HepG2 (cell line): Measurements from ENCODE around the gene ADGRE2. TPM values are rescaled to one million over a fixed set of nuclear protein-coding genes. Genes with fewer than 3 reads are reported as not detected.

Source experiments
- ATAC-seq: fragments of 200-7000 bp; cut with Tn5 transposase; 3 replicates; pipeline ENCODE4 v1.9.1; 2020; ENCODE audit warnings: mild to moderate bottlenecking, moderate library complexity
- BruUV-seq: library from RNA; stranded (reverse); fragments of 400-500 nt; replicated peaks from 2 replicates; lab custom pipeline; 2021; lab: Mats Ljungman, UMichigan
- CTCF ChIA-PET: fragments of 300-600 bp; formaldehyde crosslinking; extraction: SDS; loops from one replicate; lab custom pipeline; 2021; ENCODE audit warnings: low total read pairs, inconsistent platforms, low intra/inter-chr PET ratio; lab: Yijun Ruan, JAX
- POLR2A ChIA-PET: fragments of 350-600 bp; sonication (Branson Sonifier 250); formaldehyde crosslinking; loops from one replicate; lab custom pipeline; 2020; ENCODE audit warnings: antibody characterized with exemption, inconsistent platforms; lab: Yijun Ruan, JAX
- DNase-seq: peaks from one replicate; pipeline ENCODE4 v3.0.0-alpha.2; 2015; ENCODE audit warnings: low spot score
- FAIRE-seq: peaks from 3 replicates; lab custom pipeline; 2011; peaks lifted over from hg19 to GRCh38; lab: Jason Lieb, UNC
- H2AFZ ChIP-seq: one replicate; pipeline ENCODE4 v1.6.1; 2011; ENCODE audit warnings: low read length, inconsistent platforms
- H3K27ac ChIP-seq: fragments of 300-600 bp; 3 replicates; pipeline ENCODE4 v1.8.0; 2011; ENCODE audit warnings: mixed run types, mild to moderate bottlenecking, mixed read lengths, low read length, inconsistent platforms; ENCODE audit not compliant: insufficient read depth; ENCODE audit errors: extremely low read length
- H3K27me3 ChIP-seq, 2 experiments: fragments of 200-600 bp in 1 of 2; 2 replicates in 1 of 2; 3 replicates in 1 of 2; pipeline versions ENCODE4 v1.6.0 to v1.8.0; 2011; ENCODE audit warnings: low read length in 2 of 2, mild to moderate bottlenecking in 2 of 2, moderate library complexity in 2 of 2, inconsistent platforms in 1 of 2; ENCODE audit not compliant: insufficient read depth in 2 of 2, control insufficient read depth in 1 of 2
- H3K36me3 ChIP-seq, 2 experiments: fragments of 200-600 bp in 1 of 2; replicated peaks in 1 of 2; 2 replicates in 1 of 2; 3 replicates in 1 of 2; pipeline versions ENCODE4 v1.5.1 to v1.8.0; 2011; ENCODE audit warnings: low read length in 2 of 2, inconsistent platforms in 1 of 2; ENCODE audit not compliant: insufficient read depth in 2 of 2, control insufficient read depth in 1 of 2
- H3K4me1 ChIP-seq: 2 replicates; pipeline ENCODE4 v1.5.1; 2012; ENCODE audit warnings: low read length, inconsistent platforms; ENCODE audit not compliant: insufficient read depth
- H3K4me2 ChIP-seq: 2 replicates; pipeline ENCODE4 v1.6.0; 2011; ENCODE audit warnings: low read depth, low read length, inconsistent platforms
- H3K4me3 ChIP-seq, 3 experiments: fragments of 200-600 bp in 1 of 3; sonication (generic), shearing (Covaris generic) in 1 of 3; replicated peaks in 1 of 3; 2 replicates each; pipeline ENCODE4 v1.5.1; 2011 to 2016; ENCODE audit warnings: low read length in 3 of 3, inconsistent platforms in 2 of 3, low read depth in 2 of 3, mild to moderate bottlenecking in 2 of 3, control low read depth in 1 of 3, mixed read lengths in 1 of 3; ENCODE audit not compliant: insufficient read depth in 1 of 3
- H3K79me2 ChIP-seq: one replicate; pipeline ENCODE4 v1.6.1; 2011; ENCODE audit warnings: low read length, inconsistent platforms; ENCODE audit not compliant: insufficient read depth
- H3K9ac ChIP-seq: 2 replicates; pipeline ENCODE4 v1.6.0; 2011; ENCODE audit warnings: mild to moderate bottlenecking, low read depth, low read length, inconsistent platforms; ENCODE audit not compliant: insufficient read depth
- H3K9me3 ChIP-seq: 2 replicates; pipeline ENCODE4 v1.5.1; 2012; ENCODE audit warnings: mild to moderate bottlenecking, low read length
- H4K20me1 ChIP-seq: 2 replicates; pipeline ENCODE4 v1.6.0; 2011; ENCODE audit warnings: inconsistent platforms, mild to moderate bottlenecking, low read length, moderate library complexity; ENCODE audit not compliant: insufficient read depth
- ARID4A ChIP-seq: sonication (generic); formaldehyde crosslinking; IDR thresholded peaks from 2 replicates; pipeline ENCODE4 v1.5.0; 2020; ENCODE audit warnings: mild to moderate bottlenecking, missing genetic modification reagents, borderline replicate concordance
- CBFB ChIP-seq: sonication (generic); formaldehyde crosslinking; IDR thresholded peaks from 2 replicates; pipeline ENCODE4 v1.4.0; 2020; ENCODE audit warnings: missing genetic modification reagents
- CENPBD1 ChIP-seq: sonication (generic); formaldehyde crosslinking; IDR thresholded peaks from 2 replicates; pipeline ENCODE4 v1.8.0; 2022; ENCODE audit warnings: missing genetic modification reagents, low read depth, mild to moderate bottlenecking, borderline replicate concordance
- DNMT1 ChIP-seq: sonication (generic); formaldehyde crosslinking; IDR thresholded peaks from 2 replicates; pipeline ENCODE4 v1.5.1; 2020; ENCODE audit warnings: mild to moderate bottlenecking, missing genetic modification reagents
- ERF ChIP-seq: IDR thresholded peaks from 2 replicates; pipeline ENCODE4 v1.6.1; 2018; ENCODE audit warnings: missing biosample characterization, missing genetic modification reagents
- HINFP ChIP-seq: sonication (generic); formaldehyde crosslinking; IDR thresholded peaks from 2 replicates; pipeline ENCODE4 v1.4.0; 2020; ENCODE audit warnings: low read depth, mild to moderate bottlenecking, missing genetic modification reagents
- JARID2 ChIP-seq: sonication (generic); formaldehyde crosslinking; IDR thresholded peaks from 2 replicates; pipeline ENCODE4 v1.8.1; 2023; ENCODE audit warnings: missing genetic modification reagents, inconsistent platforms; ENCODE audit not compliant: insufficient replicate concordance
- NFE2L1 ChIP-seq: sonication (generic); formaldehyde crosslinking; IDR thresholded peaks from 2 replicates; pipeline ENCODE4 v1.4.0; 2020; ENCODE audit warnings: missing genetic modification reagents, mild to moderate bottlenecking, borderline replicate concordance
- SYNCRIP ChIP-seq: fragments of 200-400 bp; formaldehyde crosslinking; IDR thresholded peaks from 2 replicates; pipeline ENCODE4 v1.6.1; 2018; ENCODE audit warnings: mild to moderate bottlenecking, low read depth, low read length; ENCODE audit not compliant: insufficient read depth
- ZNF335 ChIP-seq: sonication (generic); formaldehyde crosslinking; IDR thresholded peaks from 2 replicates; pipeline ENCODE4 v1.4.0; 2020; ENCODE audit warnings: missing genetic modification reagents
- ZNF574 ChIP-seq: sonication (generic); formaldehyde crosslinking; IDR thresholded peaks from 2 replicates; pipeline ENCODE4 v1.4.0; 2020; ENCODE audit warnings: missing genetic modification reagents
- ZNF629 ChIP-seq: sonication (generic); formaldehyde crosslinking; conservative IDR thresholded peaks from 2 replicates; pipeline ENCODE4 v1.5.0; 2020; ENCODE audit warnings: missing genetic modification reagents
- WGBS: methylation state at CpG from one replicate; pipeline ENCODE4 v1.1.6; 2017; ENCODE audit warnings: low lambda C conversion rate; 5-methylcytosine and 5-hydroxymethylcytosine counted together
- in situ Hi-C: cut with HindIII; loops from 2 replicates; pipeline ENCODE4 v1.10.0; 2017; ENCODE audit warnings: low pct_unique_long_range_greater_than_20kb; ENCODE audit not compliant: extremely low pct_ligation_motif_present
- intact Hi-C: fragments of 100-400 bp; cut with micrococcal nuclease; formaldehyde crosslinking; loops from one replicate; pipeline ENCODE4 v1.10.0; 2022; ENCODE audit not compliant: unreplicated experiment
- polyA plus RNA-seq, 8 experiments: library from polyadenylated mRNA; depleted of rRNA in 3 of 8; stranded (reverse) in 7 of 8; unstranded in 1 of 8; fragments of >200 nt; fragmentation: Illumina TruSeq in 4 of 8; extraction: Trizol in 4 of 8; gene quantifications; 2 replicates each; pipeline versions ENCODE4 v1.2.1 to v1.2.3, GENCODE V29; 2011 to 2016; ENCODE audit warnings: low read depth in 4 of 8, missing spikeins in 1 of 8, mixed read lengths in 1 of 8; ENCODE audit not compliant: insufficient read depth in 1 of 8
- total RNA-seq, 5 experiments: library from RNA; depleted of rRNA; stranded (reverse); fragments of >200 nt; fragmentation: Illumina TruSeq; extraction: Trizol; gene quantifications; 2 replicates each; pipeline ENCODE4 v1.2.3, GENCODE V29; 2016; ENCODE audit warnings: low read depth in 1 of 5

ADGRE2 gene
- total and polyA plus RNA-seq, 2 of the 13 experiments (the other 11 are each of a cell fraction or from before 2014, with no cell fraction given) = 0.04 TPM; not detected in 1

GRCh38 chr19:14715841-14716240 is 62.5 kb downstream of the ADGRE2 start:
- WGBS = 83% methylated on average over 2 of the region's 4 CpGs

More at GRCh38 chr19:14715841-14716240, 62.5 kb downstream of the ADGRE2 start:
- H4K20me1 ChIP-seq = no peaks in the 10 kb centered on the region
- H2AFZ ChIP-seq = no peak overlapping the region
- DNase-seq (no peak), FAIRE-seq (no peak)
- no peaks in the 10 kb centered on the region for H3K27me3 ChIP-seq
- no peaks in the 10 kb centered on the region for H3K79me2 ChIP-seq
- BruUV-seq = no TSS peak
- ChIA-PET CTCF (no interaction called here), POLR2A (no interaction called here)
- in situ Hi-C loops = no loop called here
- H3K27ac ChIP-seq = no peak overlapping the region
- H3K4me2 ChIP-seq = no peak overlapping the region
- H3K9me3 ChIP-seq = peaks cover 43% of the 10 kb centered on the region
- TF ChIP-seq ERF (CRISPR knock-in tag) (no peak), SYNCRIP (no peak), CENPBD1 (CRISPR knock-in tag) (no peak), ZNF574 (CRISPR knock-in tag) (no peak), ZNF335 (CRISPR knock-in tag) (no peak), DNMT1 (CRISPR knock-in tag) (no peak), CBFB (no peak), ARID4A (no peak), ZNF629 (CRISPR knock-in tag) (no peak), JARID2 (CRISPR knock-in tag) (no peak), HINFP (CRISPR knock-in tag) (no peak), NFE2L1 (no peak)
- TF ChIP-seq, all 625 proteins: peak for 0
- no peaks in the 10 kb centered on the region for H3K4me1 ChIP-seq
- intact Hi-C loops = no loop called here
- H3K4me3 ChIP-seq = no peak overlapping the region
- ATAC-seq = no peak
- peaks cover 6 to 35% of the 10 kb centered on the region in 2 experiments; a peak in 3 of 5 replicates for H3K36me3 ChIP-seq
- no peak overlapping the region for H3K9ac ChIP-seq
